K562 (cell line): ENCODE measurements around the gene COQ8A. TPM values are rescaled to one million over a fixed set of nuclear protein-coding genes. Genes with fewer than 3 reads are reported as not detected.
A peak's percentile ranks its signal among the peaks of the same experiment; 100 is the strongest.

Source experiments
- ARID1B ChIP-seq: fragments of 450-650 bp; IDR thresholded peaks from 2 replicates; pipeline ENCODE4 v1.6.1; 2016; ENCODE audit warnings: antibody characterized with exemption, mild to moderate bottlenecking, inconsistent platforms
- C11orf30 ChIP-seq: fragments of 450-650 bp; IDR thresholded peaks from 2 replicates; pipeline ENCODE4 v1.6.1; 2016; ENCODE audit warnings: low read depth, mild to moderate bottlenecking
- CBFA2T2 ChIP-seq: fragments of 450-650 bp; conservative IDR thresholded peaks from 2 replicates; pipeline ENCODE4 v1.6.1; 2017; ENCODE audit warnings: mild to moderate bottlenecking
- CEBPB ChIP-seq: fragments of 450-650 bp; IDR thresholded peaks from 2 replicates; pipeline ENCODE4 v1.6.1; 2016; ENCODE audit warnings: missing genetic modification characterization, missing compliant biosample characterization
- ELK1 ChIP-seq: sonication (generic); formaldehyde crosslinking; IDR thresholded peaks from 2 replicates; pipeline ENCODE4 v1.8.1; 2022; ENCODE audit warnings: missing genetic modification reagents
- ERF ChIP-seq: fragments of 450-650 bp; formaldehyde crosslinking; IDR thresholded peaks from 2 replicates; pipeline ENCODE4 v1.4.0; 2020; ENCODE audit warnings: mild to moderate bottlenecking, mixed read lengths
- FOXP4 ChIP-seq: sonication (generic); formaldehyde crosslinking; IDR thresholded peaks from 2 replicates; pipeline ENCODE4 v1.8.0; 2022; ENCODE audit warnings: mild to moderate bottlenecking, missing genetic modification reagents, borderline replicate concordance
- IRF2 ChIP-seq: sonication (generic); formaldehyde crosslinking; IDR thresholded peaks from 2 replicates; pipeline ENCODE4 v1.8.1; 2022; ENCODE audit warnings: mild to moderate bottlenecking, missing genetic modification reagents
- MAFK ChIP-seq: IDR thresholded peaks from 2 replicates; pipeline ENCODE4 v1.6.1; 2011; ENCODE audit warnings: low read length, improper control_type of control experiment
- MAZ ChIP-seq, 2 experiments: fragments of 450-650 bp in 1 of 2; sonication (generic) in 1 of 2; formaldehyde crosslinking; IDR thresholded peaks in 1 of 2; conservative IDR thresholded peaks in 1 of 2; 2 replicates each; pipeline versions ENCODE4 v1.4.0 to v1.5.0; 2020; ENCODE audit warnings: mild to moderate bottlenecking in 1 of 2, missing genetic modification reagents in 1 of 2
- NR1H2 ChIP-seq: sonication (generic); formaldehyde crosslinking; IDR thresholded peaks from 2 replicates; pipeline ENCODE4 v1.4.0; 2020; ENCODE audit warnings: mild to moderate bottlenecking, missing genetic modification reagents
- POLR2AphosphoS5 ChIP-seq: IDR thresholded peaks from 2 replicates; pipeline ENCODE4 v1.6.1; 2011; ENCODE audit warnings: mild to moderate bottlenecking, low read depth, low read length, moderate library complexity; ENCODE audit not compliant: control insufficient read depth, insufficient read depth
- SMAD4 ChIP-seq: fragments of 250-450 bp; sonication (Bioruptor Pico); conservative IDR thresholded peaks from 2 replicates; pipeline ENCODE4 v1.8.0; 2021; ENCODE audit warnings: inconsistent platforms, mild to moderate bottlenecking, moderate library complexity
- SMARCC2 ChIP-seq: fragments of 450-650 bp; IDR thresholded peaks from 2 replicates; pipeline ENCODE4 v1.6.1; 2017; ENCODE audit warnings: antibody characterized with exemption, moderate library complexity, mild to moderate bottlenecking, low read depth
- UBTF ChIP-seq, 2 experiments: IDR thresholded peaks; 2 replicates each; pipeline ENCODE4 v1.6.1; 2012; ENCODE audit warnings: improper control_type of control experiment in 2 of 2, low read depth in 2 of 2, low read length in 2 of 2, borderline replicate concordance in 1 of 2
- ZFP91 ChIP-seq: sonication (generic); formaldehyde crosslinking; IDR thresholded peaks from 2 replicates; pipeline ENCODE4 v1.8.0; 2022; ENCODE audit warnings: mild to moderate bottlenecking, missing genetic modification reagents
- ZNF41 ChIP-seq: fragments of 250-450 bp; sonication (Bioruptor Pico); conservative IDR thresholded peaks from 2 replicates; pipeline ENCODE4 v1.4.0; 2020; ENCODE audit warnings: mild to moderate bottlenecking
- ZNF740 ChIP-seq, 3 experiments: fragments of 200-800 bp in 1 of 3; sonication (Bioruptor generic) in 1 of 3; sonication (generic) in 1 of 3; formaldehyde crosslinking in 1 of 3; IDR thresholded peaks; 2 replicates each; pipeline versions ENCODE4 v1.6.1 to v1.8.0; 2016 to 2022; ENCODE audit warnings: mild to moderate bottlenecking in 2 of 3, missing compliant biosample characterization in 2 of 3, missing genetic modification characterization in 2 of 3, missing genetic modification reagents in 1 of 3
- ZNF79 ChIP-seq: fragments of 250-450 bp; sonication (Bioruptor Pico); IDR thresholded peaks from 2 replicates; pipeline ENCODE4 v1.4.0; 2020; ENCODE audit warnings: low read depth, mild to moderate bottlenecking, moderate library complexity
- polyA plus RNA-seq, 8 experiments: library from polyadenylated mRNA; depleted of rRNA in 4 of 8; stranded (reverse) in 5 of 8; unstranded in 3 of 8; fragments of >200 nt; fragmentation: Nextera tagmentation in 2 of 8; fragmentation: Illumina TruSeq in 1 of 8; extraction: Ambion mirVana in 2 of 8; extraction: Trizol in 1 of 8; gene quantifications; 2 replicates each; pipeline versions ENCODE4 v1.2.1 to v1.2.3, GENCODE V29; 2011 to 2014; ENCODE audit warnings: inconsistent platforms in 1 of 8, missing spikeins in 1 of 8
- total RNA-seq, 7 experiments: library from RNA; depleted of rRNA in 6 of 7; stranded (reverse); fragments of >200 nt in 6 of 7; fragmentation: Illumina TruSeq in 2 of 7; extraction: Trizol in 2 of 7; gene quantifications; 2 replicates each; pipeline versions ENCODE4 v1.2.1 to v1.2.3, GENCODE V29; 2011 to 2021; ENCODE audit warnings: low replicate concordance in 1 of 7

The COQ8A gene
- total and polyA plus RNA-seq, 9 of the 15 experiments (the other 6 are each of a cell fraction or from before 2014, with no cell fraction given), result 2.6 to 54.3 (median 32.4) TPM

DNA sequence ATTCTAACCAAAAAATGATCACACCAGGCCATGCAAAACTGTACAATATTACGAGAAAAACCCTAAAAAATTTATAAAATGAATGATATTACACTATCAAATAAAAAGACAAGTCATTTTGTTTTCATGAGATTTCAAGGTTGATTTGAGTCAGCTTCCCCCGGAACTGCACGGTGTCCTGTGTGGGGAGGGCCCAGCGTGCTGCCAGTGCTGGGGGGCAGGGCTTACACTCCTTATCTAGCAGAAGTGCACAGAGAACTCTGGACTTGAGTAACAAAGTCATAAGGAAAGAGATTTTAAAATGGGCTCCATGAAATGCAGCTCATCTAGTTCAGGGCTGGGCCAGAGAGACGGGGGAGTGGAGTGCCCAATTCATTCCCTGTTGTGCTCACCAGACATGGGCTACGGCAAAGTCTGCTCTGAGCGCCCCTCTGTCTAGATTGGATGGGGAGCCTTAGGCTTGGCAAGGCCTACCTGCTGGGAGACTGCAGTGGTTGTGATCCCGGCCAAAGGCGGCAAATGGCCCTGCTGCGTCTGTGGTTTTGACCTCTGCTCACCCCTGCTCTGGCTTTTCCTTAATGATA, 50.1 kb downstream of the COQ8A start (continued):
- no peak for TF ChIP-seq ZNF740 (CRISPR knock-in tag; IDR thresholded peaks at IDR 0.05)
- TF ChIP-seq ZNF740 (tag; IDR thresholded peaks at IDR 0.05), result no peak
- peak; percentile 43; the same call in 1 of the 2 replicates for TF ChIP-seq CEBPB (tag)
- TF ChIP-seq IRF2 (CRISPR knock-in tag), result no peak
- TF ChIP-seq CBFA2T2, result no peak
- no peak for TF ChIP-seq ELK1 (CRISPR knock-in tag)
- TF ChIP-seq ZNF79 (CRISPR knock-in tag), result 0 out of 2 replicates have a peak, but pooled peaks have one; percentile 8
- peak; percentile 44; the same call in 1 of the 2 replicates for TF ChIP-seq POLR2AphosphoS5
- TF ChIP-seq ZNF41 (CRISPR knock-in tag), result 0 out of 2 replicates have a peak, but pooled peaks have one; percentile 16
- TF ChIP-seq UBTF (IDR thresholded peaks at IDR 0.05; ENCODE audit: borderline replicate concordance in 1 of 2, low read depth in 2 of 2, low read length in 2 of 2), result no peak
- TF ChIP-seq ZFP91, result no peak
- TF ChIP-seq FOXP4 (CRISPR knock-in tag), result 0 out of 2 replicates have a peak, but pooled peaks have one; percentile 17
- TF ChIP-seq NR1H2 (CRISPR knock-in tag), result no peak
- peak; percentile 64 for TF ChIP-seq ARID1B
- TF ChIP-seq MAFK, result no peak
- TF ChIP-seq C11orf30, result peak; percentile 53; the same call in 1 of the 2 replicates
- TF ChIP-seq SMARCC2, result 0 out of 2 replicates have a peak, but pooled peaks have one; percentile 38
- no peak for TF ChIP-seq ERF (CRISPR knock-in tag)
- TF ChIP-seq SMAD4 (CRISPR knock-in tag), result peak; percentile 65; the same call in 1 of the 2 replicates
- peak; percentile 26 to 40; a peak in 3 of 4 replicates for TF ChIP-seq MAZ (CRISPR knock-in tag; conservative IDR thresholded peaks at IDR 0.05 in 1 of 2, IDR thresholded peaks at IDR 0.05 in 1 of 2)
